GM18909 (cell line): Measurements from ENCODE around the gene FMO4.
"Not testable (repeated sequence)": the region's sequence is repeated elsewhere in the genome, so short reads cannot be mapped to it uniquely, and the experiment has no call there.

Source experiments
- ATAC-seq: cut with Tn5 transposase; IDR thresholded peaks from one replicate; pipeline ENCODE4 v1.9.1; 2021; ENCODE audit warnings: mild to moderate bottlenecking; ENCODE audit not compliant: unreplicated experiment, poor library complexity

The FMO4 gene

DNA sequence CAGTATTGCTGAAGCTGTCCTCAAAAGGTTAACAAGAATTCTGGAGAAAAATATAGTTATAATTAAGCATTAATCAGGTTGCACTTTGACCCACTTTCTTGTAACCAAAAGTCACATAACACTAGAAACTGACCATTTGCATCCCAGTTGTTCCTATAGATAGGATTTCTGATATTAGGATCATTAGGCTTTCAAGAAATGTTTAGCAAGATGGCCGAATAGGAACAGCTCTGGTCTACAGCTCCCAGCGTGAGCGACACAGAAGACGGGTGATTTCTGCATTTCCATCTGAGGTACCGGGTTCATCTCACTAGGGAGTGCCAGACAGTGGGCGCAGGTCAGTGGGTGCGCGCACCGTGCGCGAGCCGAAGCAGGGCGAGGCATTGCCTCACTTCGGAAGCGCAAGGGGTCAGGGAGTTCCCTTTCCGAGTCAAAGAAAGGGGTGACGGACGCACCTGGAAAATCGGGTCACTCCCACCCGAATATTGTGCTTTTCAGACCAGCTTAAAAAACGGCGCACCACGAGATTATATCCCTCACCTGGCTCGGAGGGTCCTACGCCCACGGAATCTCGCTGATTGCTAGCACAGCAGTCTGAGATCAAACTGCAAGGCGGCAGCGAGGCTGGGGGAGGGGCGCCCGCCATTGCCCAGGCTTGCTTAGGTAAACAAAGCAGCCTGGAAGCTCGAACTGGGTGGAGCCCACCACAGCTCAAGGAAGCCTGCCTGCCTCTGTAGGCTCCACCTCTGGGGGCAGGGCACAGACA lies 59.6 kb downstream of the FMO4 start:
- ATAC-seq: not testable (repeated sequence)

DNA sequence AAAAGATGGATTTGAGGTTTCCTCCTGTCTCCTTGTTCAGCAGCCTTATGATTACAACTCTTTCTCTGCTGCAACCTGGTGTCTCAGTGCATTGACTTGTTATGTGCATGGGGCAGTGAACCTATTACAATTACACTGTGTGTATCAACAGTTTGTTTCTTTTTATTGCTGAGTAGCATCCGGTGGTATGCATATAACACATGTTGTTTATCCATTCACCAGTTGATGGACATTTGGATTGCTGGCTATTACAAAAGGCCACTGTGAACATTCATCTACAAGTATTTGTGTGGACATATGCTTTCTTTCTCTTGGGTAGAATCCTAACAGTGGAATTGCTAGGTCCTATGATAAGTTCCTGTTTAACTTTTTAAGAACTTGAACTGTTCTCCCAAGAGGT lies 65.9 kb downstream of the FMO4 start:
- ATAC-seq: no peak

GRCh38 chr1:171381866-171382210 lies 67.9 kb downstream of the FMO4 start:
- no peak for ATAC-seq

DNA sequence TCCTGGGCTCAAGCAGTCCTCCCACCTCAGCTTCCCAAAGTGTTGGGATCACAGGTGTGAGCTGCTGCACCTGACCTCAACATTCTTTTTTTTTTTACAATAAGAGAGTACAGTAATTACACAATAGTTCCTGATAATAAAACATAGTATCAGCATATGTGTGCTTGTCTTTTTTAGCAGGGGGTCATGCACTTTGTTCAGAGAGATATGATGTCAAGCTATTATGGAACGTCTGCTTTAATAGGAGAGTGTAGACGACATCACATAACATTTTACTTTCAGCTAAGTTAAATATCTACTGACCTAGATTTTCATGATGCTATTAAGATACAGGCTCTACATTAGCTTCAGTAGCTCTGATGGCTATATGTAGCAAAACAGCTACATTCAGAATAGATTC lies 70.5 kb downstream of the FMO4 start:
- no peak for ATAC-seq

GRCh38 chr1:171389171-171389570 lies 75.2 kb downstream of the FMO4 start:
- no peak for ATAC-seq

- not testable (repeated sequence) for ATAC-seq
Measured at GRCh38 chr1:171390740-171391139, 76.8 kb downstream of the FMO4 start.
